ENCODE results near the gene CYB5RL. TPM values are rescaled to one million over a fixed set of nuclear protein-coding genes. Genes with fewer than 3 reads are reported as not detected.

CYB5RL gene
- 10 to 100 TPM in 1 of 4 donors, 1 to 10 TPM in 3; 1.3 to 11.6 (median 6.6) TPM for total RNA-seq

- no peaks in the 10 kb centered on the region for H3K27me3 ChIP-seq
- intact Hi-C loops (cut with DNase I; ENCODE audit: low total_unique reads): loop anchor here (10.0 kb wide), 1 partner anchor 295 kb away; no protein-coding TSS in a partner anchor
- peak; percentile 90 to 95 for DNase-seq
- H3K27ac ChIP-seq: peak within 1 kb of the TSS; percentile 73 to 83
- no peaks in the 10 kb centered on the region for H3K4me1 ChIP-seq
- no peaks in the 10 kb centered on the region for H3K9me3 ChIP-seq
- peak within 1 kb of the TSS; percentile 86 to 89 for H3K4me3 ChIP-seq
- no peaks in the 10 kb centered on the region for H3K36me3 ChIP-seq
- TF ChIP-seq POLR2A (IDR thresholded peaks at IDR 0.05) (peak in 1 of 2 donors; percentile 48), CTCF (IDR thresholded peaks at IDR 0.05) (no peak)
Measured at GRCh38 chr1:54199765-54200518, at the start of gene CYB5RL, which contains the start of gene MRPL37. Gene CYB5RL, minus strand, starts transcription at chr1:54200030. Its CDS starts 4,414 bp downstream, at chr1:54195616. Gene MRPL37, plus strand, starts transcription at chr1:54200167. Its CDS starts 77 bp downstream, at chr1:54200244.

- DNase-seq: no peak
- Histone ChIP-seq H3K27ac (no peak overlapping the region), H3K4me1 (peaks cover 0 to 1% of the 10 kb centered on the region in 2 donors), H3K36me3 (no peaks in the 10 kb centered on the region), H3K9me3 (no peaks in the 10 kb centered on the region), H3K4me3 (no peak overlapping the region), H3K27me3 (no peaks in the 10 kb centered on the region)
- TF ChIP-seq POLR2A (IDR thresholded peaks at IDR 0.05): no peak
- no peak for TF ChIP-seq CTCF (IDR thresholded peaks at IDR 0.05)
- intact Hi-C loops (cut with DNase I; ENCODE audit: low total_unique reads): no loop called here
Measured at GRCh38 chr1:54248966-54249365, 49.1 kb upstream of the CYB5RL start.

- intact Hi-C loops (cut with DNase I; ENCODE audit: low total_unique reads): no loop called here
- no peaks in the 10 kb centered on the region for H3K4me1 ChIP-seq
- no peak overlapping the region for H3K27ac ChIP-seq
- H3K27me3 ChIP-seq: no peaks in the 10 kb centered on the region
- H3K4me3 ChIP-seq: no peak overlapping the region
- no peaks in the 10 kb centered on the region for H3K36me3 ChIP-seq
- DNase-seq: no peak
- H3K9me3 ChIP-seq: no peaks in the 10 kb centered on the region
- TF ChIP-seq POLR2A (IDR thresholded peaks at IDR 0.05) (no peak), CTCF (IDR thresholded peaks at IDR 0.05) (no peak)
Measured at GRCh38 chr1:54247863-54248515, 48.2 kb upstream of the CYB5RL start.

GRCh38 chr1:54246116-54246721 is 46.4 kb upstream of the CYB5RL start:
- no peak for TF ChIP-seq POLR2A (IDR thresholded peaks at IDR 0.05)
- TF ChIP-seq CTCF (IDR thresholded peaks at IDR 0.05): no peak
- no peak for DNase-seq
- Histone ChIP-seq H3K4me1 (no peaks in the 10 kb centered on the region), H3K9me3 (no peaks in the 10 kb centered on the region), H3K27me3 (no peaks in the 10 kb centered on the region), H3K36me3 (no peaks in the 10 kb centered on the region), H3K4me3 (no peak overlapping the region), H3K27ac (no peak overlapping the region)
- intact Hi-C loops (cut with DNase I; ENCODE audit: low total_unique reads): no loop called here

- intact Hi-C loops (cut with DNase I; ENCODE audit: low total_unique reads): no loop called here
- TF ChIP-seq CTCF (IDR thresholded peaks at IDR 0.05) (no peak), POLR2A (IDR thresholded peaks at IDR 0.05) (no peak)
- no peak overlapping the region for H3K27ac ChIP-seq
- no peaks in the 10 kb centered on the region for H3K36me3 ChIP-seq
- no peaks in the 10 kb centered on the region for H3K9me3 ChIP-seq
- no peak for DNase-seq
- H3K4me3 ChIP-seq: no peak overlapping the region
- no peaks in the 10 kb centered on the region for H3K4me1 ChIP-seq
- no peaks in the 10 kb centered on the region for H3K27me3 ChIP-seq
Measured at GRCh38 chr1:54245501-54245900, 45.7 kb upstream of the CYB5RL start.
